Fibroblast of villous mesenchyme (primary cell): ENCODE data around the gene MLH1. TPM values are rescaled to one million over a fixed set of nuclear protein-coding genes. Genes with fewer than 3 reads are reported as not detected.

ENCODE experiments used
- DNase-seq: peaks from one replicate; pipeline ENCODE4 v3.0.0-alpha.2; 2010; ENCODE audit warnings: low read depth
- H3K4me3 ChIP-seq: 2 replicates; pipeline ENCODE4 v1.5.1; 2011; ENCODE audit warnings: low read depth, mild to moderate bottlenecking, low read length
- CTCF ChIP-seq: IDR thresholded peaks from 2 replicates; pipeline ENCODE4 v1.5.1; 2012; ENCODE audit warnings: low read depth, mild to moderate bottlenecking, low read length; ENCODE audit not compliant: insufficient read depth
- small RNA-seq: library from RNA; depleted of rRNA; stranded (forward); fragments of <200 nt; gene quantifications from one replicate; pipeline ENCODE3, GENCODE V24; 2012
- total RNA-seq: library from RNA; depleted of rRNA; stranded (reverse); fragments of >200 nt; gene quantifications from 2 replicates; pipeline ENCODE4 v1.2.3, GENCODE V29; 2012

Gene MLH1
- total RNA-seq, 1 donor, result 63.5 TPM

- no peak overlapping the region for H3K4me3 ChIP-seq
- DNase-seq, result no peak
- no peak for TF ChIP-seq CTCF
Observed at GRCh38 chr3:37100411-37100810, 107.1 kb downstream of the MLH1 start.

Small RNAs within 50 kb of the gene (small RNA-seq; reads per million reads assigned to genes)
- gene RF00019 (not detected), gene RNU6ATAC4P (not detected)

Other genes with a start within 250 kb of the MLH1 start
- gene DCLK3, start 229.0 kb upstream of the MLH1 start, total RNA-seq, result under 0.01 TPM in 1 of 2 replicates, not detected in the other
- gene TRANK1, start 48.5 kb upstream of the MLH1 start, total RNA-seq, result 11.6 and 13.4 TPM in 2 replicates
- 22.5 and 24.2 TPM in 2 replicates for gene EPM2AIP1, start 387 bp upstream of the MLH1 start, total RNA-seq
- gene LRRFIP2, start 181.1 kb downstream of the MLH1 start, total RNA-seq, result 59.3 and 84.2 TPM in 2 replicates
- gene GOLGA4, start 249.8 kb downstream of the MLH1 start, total RNA-seq, result 72.2 and 88.1 TPM in 2 replicates